HG03521 (cell line): ENCODE data around the gene ALS2.

Experiments
- ATAC-seq: cut with Tn5 transposase; IDR thresholded peaks from one replicate; pipeline ENCODE4 v1.9.1; 2021; ENCODE audit warnings: mild to moderate bottlenecking, moderate library complexity; ENCODE audit not compliant: unreplicated experiment

The ALS2 gene

DNA sequence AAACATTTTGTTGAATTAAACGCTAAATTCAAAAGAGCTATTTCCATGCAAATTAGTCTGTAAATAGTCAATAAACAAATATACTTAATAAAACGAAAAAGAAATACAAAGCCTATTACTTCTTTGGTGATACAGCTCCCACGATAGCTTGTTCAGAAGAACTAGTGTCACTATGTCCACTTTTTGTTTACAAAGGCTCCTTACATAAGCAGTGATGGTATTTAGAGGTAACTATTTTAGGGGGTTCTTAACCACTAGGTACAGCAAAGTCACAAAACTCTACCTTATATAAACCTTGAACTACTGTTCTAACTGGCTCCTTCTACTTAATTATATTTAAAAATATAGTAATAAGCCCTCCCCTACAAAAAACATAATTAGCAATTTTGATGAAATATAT is 21.9 kb downstream of the ALS2 start:
- ATAC-seq: no peak

DNA sequence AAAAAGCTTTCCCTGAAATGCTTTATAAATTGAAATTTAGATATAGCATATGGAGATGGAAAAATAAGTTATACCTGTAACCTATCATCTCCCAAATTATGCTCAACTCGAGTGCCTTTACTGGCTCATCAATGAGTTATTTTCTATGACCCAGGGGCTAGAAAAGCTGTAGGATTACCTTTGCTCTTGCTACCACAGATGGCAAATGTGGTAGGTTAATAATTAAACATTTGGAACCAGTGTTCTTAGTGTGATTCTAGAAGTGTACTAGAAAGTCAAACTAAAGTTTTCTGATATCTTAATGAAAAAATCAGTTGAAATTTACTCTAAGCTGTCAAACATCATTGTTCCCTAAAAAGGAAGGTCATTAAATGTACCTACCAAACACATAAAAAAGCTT is 22.5 kb downstream of the ALS2 start:
- no peak for ATAC-seq

DNA sequence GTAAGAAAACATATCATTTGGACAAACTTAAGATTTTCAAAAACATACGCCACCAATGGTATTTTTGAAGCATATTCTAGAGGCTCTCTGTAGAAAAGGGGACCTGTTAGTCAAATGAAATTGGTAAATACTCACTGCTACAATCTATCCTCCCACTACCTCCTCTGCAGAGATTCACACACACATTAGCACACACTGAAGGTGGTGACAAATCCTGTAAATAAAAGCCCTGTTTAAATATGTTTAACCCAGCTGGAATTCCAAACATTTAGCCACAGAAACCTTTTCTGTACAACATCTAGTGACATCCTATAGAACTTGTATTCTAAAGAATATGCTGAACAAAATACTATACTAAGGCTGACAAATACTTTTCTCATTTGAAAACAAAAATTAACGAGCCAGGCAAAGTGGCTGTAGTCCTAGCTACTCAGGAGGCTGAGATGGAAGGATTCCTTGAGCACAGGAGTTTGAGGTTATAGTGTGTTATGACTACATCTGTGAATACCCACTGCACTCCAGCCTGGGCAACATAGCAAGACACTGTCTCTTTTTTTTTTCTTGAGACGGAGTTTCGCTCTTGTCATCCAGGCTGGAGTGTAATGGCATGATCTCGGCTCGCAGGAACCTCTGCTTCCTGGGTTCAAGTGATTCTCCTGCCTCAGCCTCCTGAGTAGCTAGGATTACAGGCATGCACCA is 25.9 kb downstream of the ALS2 start:
- ATAC-seq: no peak

DNA sequence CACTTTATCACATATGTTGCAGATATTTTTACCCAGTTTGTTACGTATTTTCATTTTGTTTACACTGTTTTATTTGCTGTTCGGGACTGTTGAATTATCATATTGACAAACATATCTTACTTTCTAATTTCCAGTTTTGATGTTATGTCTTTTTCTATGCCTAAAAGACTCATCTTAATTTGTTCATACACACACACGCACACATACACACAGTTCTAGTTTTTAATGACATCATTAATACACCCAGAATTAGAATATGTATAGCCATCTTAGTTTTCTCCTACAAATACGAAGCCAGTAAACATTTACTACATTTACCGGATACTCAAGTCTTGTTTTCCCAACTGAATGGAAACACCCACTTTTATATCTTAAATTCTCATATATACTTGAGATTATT is 29.2 kb downstream of the ALS2 start:
- no peak for ATAC-seq

DNA sequence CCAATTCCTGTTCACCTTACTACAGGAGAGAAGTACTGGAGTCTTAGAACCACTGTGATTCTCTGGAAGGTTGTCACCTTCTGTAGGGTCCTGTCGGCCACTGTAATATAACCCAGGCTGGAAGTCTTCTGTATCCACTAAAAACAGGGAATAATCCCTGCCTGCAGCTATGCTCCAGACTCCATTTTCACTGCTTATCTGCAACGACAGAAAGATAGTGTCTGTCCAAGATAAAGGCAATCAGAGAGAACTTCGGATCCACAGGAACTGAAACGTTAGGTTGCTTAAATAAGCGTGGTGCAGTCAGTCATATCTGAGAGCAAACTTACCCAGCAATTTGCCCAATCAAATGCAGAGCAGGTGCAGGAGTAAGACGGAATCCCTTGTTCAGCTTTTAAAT is 34.2 kb downstream of the ALS2 start:
- no peak for ATAC-seq

DNA sequence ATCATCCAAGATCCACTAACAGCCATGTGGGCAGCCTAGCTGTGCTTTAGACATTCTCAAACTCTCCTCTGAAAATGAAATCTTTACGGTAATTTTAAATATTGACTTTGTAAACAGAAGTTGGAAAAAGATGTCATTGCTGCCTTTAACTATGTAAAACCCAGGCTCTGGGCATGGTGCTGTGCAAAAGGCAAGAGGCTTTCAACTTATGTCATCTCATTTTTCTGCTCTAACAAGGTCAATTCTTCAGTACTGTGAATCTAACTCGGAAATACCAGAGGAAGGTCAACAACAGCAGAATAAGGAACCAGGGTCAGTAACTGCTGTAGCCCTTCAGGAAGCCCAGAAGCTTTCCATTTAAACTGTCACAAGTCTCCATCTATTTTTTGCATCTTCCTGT is 45.2 kb downstream of the ALS2 start:
- ATAC-seq: no peak

DNA sequence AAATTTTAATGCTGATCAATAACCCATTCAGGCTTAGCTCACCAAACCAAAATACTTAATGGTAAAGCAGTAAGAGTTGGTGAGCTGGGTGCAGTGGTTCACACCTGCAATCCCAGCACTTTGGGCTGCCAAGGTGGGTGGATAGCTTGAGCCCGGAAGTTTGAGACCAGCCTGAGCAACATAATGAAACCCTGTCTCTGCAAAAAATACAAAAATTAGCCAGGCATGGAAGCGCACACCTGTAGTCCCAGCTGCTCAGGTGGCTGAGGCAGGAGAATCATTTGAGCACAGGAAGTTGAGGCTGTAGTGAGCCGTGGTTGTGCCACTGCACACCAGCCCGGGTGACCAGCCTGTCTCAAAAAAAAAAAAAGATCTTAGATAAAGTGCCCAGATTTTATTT is 46.6 kb downstream of the ALS2 start:
- no peak for ATAC-seq

DNA sequence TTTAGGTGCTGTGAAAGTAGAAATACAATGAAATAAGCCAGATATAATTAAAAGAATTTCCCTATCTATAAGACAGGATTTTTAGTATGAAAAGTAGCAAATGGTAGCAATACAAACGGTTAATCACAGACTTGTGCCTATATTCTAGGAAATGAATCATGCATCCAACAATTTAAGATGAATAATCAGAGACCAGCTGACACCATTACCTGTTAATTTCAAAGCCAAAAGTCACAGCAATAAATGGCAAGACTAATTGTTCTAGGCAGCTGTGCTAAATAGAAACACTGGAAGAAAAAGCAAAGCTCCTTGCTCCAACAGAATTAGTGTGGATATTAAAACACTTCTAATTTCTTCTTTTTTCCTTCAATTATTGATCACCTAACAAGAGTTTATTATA is 47.2 kb downstream of the ALS2 start:
- ATAC-seq: no peak

DNA sequence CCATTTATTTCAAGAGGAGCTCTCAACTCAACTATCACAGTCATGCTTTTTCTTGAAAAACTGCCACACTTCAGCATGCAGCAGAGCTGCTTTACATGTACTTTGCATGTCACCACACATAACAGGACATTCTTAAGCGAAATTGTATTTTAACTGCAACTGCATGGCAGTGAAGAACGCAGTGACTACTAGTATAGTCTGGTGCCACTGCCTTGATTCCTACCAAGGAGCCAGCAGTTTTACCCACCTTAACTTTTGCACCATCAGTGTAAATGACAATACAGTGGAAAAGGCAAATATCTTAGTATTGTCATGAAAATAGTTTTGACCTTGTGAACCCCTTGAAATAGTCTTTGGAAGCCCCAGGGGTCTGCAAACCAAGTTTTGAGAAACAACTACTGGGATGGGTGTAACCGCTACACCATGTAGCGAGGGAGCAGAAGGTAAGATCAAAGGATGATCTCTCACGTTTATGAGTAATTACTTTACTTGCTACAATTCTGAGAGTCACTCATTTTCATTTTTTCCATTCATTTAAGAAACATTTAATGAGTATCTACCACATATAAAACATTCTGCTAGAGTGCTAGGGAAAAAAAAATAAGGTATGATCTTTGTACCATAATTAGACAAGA is 50.0 kb downstream of the ALS2 start:
- no peak for ATAC-seq

DNA sequence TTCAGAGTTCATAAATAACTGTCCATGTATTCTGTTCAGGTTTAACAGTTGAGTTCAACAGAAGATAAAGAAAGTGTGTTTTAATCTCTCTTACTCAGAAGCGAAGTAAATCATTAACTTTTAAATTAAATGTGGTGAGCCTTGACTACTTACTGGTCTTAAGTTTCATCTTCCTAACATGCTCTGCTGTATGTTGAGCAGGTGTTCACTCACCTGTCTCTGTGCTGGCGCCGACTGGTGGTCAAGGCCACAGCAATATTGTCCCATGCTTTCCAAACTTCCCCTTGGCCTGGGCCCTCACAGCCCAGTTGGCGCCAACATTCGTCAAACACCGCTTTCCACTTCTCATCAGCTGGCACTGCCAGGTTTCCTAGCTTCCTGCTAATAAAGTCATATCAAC is 65.3 kb downstream of the ALS2 start:
- no peak for ATAC-seq

DNA sequence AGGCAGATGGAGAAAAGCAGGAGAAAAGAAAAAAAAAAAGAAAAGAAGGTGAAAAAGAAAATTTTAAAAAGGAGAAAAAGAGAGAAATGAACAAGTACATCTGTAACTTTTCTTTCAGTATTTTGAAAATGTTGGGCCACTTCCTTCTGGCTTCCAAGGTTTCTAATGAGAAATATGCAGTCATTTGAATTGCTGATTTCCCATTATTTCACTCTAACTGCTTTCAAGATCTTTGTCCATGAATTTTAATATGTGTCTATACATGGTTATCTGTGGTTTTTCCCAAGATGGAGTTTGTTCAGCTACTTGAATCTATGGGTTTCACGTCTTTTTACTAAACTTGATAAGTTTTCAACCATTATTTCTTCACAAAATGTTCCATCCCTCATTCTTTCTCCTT is 68.0 kb downstream of the ALS2 start:
- ATAC-seq: no peak

DNA sequence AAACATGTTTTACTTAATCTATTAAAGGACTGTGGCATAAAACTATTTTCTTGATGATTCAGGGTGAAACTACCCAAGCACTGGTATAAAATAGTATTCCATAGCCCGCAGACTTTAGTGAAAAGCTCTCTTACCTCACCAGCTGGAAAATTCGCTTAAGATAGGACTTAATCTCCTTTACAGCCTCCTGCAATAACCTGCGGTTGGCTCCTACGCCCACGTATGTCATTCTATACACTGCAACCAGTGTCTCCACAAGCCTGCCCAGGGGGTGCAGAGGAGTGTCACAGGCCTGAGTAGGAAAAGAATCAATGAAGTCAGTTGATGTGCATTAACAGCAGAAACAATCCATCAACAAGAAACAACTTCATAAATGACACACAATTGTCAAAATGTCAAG is 71.0 kb downstream of the ALS2 start:
- ATAC-seq: no peak

DNA sequence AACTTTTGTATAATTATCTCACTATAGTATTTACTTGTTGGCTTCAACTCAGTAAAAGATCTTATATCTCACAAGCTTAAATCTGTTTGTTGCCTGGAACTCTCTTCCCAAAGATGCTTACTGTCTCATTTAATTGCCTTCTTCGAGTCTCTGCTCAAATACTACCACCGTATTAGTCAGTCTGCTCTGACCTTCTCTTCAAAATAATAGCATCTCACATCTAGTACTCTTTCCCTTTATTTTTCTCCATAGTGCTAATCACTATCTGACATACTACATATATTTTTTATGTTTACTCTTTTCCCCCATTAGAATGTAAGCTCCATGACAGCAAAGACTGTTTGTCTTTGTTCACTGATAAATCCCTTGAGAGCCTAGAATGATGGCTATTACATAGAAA is 71.7 kb downstream of the ALS2 start:
- ATAC-seq: no peak

DNA sequence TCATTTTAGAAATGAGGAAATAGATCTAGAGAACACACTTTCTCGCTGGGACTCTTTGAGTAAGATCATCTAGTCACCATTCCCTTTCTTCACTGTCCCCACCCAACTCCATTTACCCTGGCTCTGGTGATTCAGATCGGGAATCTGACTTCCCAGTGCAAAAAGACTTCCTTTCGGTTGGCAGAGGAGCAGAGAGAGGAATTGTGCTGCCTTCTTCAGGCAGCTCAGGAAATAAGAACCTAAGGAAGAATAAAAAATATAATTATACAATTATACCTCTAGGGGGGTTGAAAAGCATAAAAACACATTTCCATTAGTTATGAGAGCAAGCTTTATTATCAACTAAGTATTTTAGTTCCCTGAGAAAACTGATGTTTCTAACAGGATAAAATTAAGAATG is 73.0 kb downstream of the ALS2 start:
- no peak for ATAC-seq

DNA sequence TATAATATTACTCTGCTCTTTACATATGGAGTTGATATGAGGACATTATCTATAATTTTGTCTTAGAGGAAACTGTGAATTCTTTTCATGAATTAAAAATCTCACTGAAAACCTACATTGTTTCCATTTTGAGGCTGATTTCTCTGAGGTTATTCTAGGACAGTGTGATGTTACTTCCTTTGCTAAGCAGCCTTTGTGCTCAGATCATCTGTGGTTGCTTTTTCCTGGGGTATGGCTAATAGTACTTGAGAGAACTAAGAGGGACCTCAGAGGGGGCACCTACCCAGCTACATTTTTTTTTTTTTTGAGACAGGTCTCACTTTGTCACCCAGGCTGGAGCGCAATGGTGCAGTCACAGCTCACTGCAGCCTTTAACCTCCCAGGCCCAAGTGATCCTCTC is 73.6 kb downstream of the ALS2 start:
- ATAC-seq: no peak

DNA sequence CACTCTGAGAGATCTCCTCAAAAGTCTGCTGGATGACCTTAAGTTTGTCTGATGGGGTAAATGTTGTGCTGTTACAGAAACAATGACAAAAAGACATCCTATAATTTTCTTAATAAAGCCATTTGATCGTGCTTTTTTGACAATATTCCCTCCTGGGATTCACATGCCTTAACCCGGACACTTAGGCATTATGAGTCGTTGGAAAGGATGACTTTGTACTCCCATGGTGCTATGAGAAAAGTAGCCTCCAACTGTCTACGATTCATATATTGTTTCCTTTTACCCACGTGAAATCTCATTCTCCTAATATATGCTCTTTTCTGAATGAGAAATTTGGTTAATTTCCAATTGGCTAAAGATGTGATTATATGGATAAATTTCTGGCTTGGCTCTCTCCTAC is 76.2 kb downstream of the ALS2 start:
- ATAC-seq: no peak

DNA sequence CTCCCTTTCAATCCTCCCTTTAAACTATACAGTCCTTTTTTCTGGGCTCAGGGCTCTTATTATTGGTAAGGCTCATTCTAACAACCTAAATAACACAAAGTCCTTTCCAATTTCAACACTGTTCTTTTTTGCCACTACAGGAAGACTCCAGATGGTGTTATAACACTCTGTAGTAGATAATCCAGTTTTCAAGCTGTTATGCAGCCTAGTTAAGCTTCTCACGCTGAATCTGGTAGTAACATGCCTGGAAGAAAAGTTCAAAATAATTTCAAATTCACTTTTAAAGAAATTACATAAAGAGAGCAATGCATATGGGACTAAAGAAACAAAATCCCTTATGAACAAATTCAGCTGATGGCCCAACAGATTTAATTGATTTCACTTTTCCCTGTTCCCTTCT is 79.1 kb downstream of the ALS2 start:
- no peak for ATAC-seq

DNA sequence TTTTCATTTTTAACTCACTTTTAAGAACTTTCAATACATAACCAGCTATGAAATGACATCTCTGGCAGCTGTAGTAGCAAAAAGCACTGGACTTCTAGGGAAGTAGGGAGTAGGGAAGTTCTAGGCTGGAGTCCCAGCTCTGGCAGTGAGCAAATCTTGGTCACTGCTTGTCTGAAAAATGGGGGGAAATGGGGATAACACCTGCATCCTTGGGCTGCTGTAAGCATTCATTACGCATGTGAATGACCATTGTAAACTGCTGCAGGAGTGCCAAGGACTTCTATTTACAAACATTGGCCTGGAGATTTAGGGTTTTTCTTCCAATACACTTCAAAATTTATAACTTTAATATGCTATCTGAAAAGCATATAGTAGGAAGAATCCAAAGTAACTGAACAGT is 81.3 kb downstream of the ALS2 start:
- ATAC-seq: no peak

DNA sequence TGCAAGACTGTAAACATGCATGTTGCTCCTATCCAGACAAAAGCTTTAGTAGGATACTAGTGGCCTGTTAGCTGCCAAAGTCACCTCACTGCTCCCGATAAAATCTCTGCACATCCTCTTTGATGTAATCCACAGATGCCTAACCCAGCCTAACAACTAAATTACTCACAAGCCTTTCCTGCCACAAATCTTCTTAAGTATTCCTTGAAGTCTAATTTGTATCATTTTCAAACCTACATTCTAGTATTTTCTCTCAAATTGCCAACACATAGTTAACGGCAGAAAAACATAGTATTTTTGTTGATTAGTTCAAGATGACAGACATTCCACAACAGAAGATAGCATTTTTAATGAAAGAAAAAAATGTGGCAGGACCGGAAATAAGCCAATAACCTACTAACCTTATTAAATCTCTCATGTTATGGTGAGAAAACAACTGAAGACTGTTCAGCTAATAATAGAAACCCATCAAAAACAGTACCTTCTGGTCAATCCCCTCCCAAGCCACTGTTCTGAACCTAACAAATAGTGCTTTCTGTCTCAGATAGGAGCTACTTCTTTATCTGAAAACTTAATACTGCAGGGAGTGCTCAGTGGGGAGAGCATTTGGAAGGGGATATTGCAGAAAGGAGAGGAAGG is 82.0 kb downstream of the ALS2 start, which contains the start of gene MPP4:
Gene MPP4, minus strand, starts transcription at position 57 of the 639 bp plus-strand sequence. CDS start 4,690 bp downstream, outside the sequence.
- ATAC-seq: no peak

DNA sequence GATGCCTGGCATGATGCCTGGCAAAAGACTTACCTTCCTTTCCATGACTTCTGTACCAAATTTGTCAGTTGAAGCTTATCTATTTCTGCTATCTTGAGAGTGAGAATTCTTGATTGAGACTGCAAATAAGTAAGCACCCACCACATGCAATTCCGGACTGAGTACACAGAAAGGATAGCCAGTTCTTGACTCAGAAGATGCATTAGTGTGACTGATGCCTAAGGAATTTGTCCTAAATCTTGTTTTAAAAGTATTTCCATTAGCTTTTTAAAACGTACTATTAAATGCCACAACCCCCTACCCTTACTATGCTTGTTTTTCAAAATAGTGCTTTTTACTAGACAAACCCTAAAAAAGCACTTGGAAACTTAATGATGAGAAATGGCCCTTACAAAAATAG is 82.8 kb downstream of the ALS2 start:
- no peak for ATAC-seq

DNA sequence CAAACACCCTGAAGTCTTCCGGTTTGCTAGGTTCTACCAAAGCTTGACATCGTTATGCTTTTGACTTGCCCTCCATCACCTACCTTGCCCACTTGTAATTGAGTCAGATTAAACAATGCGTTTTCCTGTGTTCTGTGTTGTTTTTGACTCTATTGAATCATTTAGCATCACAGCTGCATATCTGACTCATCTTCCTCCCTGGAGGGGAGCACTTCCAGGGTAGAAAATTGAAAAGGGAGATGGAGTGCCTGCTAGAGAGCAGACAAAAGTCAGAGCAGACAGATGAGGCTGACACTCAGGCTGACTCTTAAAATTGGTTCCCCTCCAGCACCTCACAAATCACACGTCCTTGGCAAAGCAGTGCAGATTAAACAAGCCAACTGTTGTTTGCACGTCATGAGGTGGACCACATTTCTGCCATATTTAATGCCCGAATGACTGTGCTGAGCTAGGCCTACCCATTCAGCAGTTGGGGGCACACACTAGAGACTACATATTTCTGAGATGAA is 84.5 kb downstream of the ALS2 start:
- no peak for ATAC-seq

DNA sequence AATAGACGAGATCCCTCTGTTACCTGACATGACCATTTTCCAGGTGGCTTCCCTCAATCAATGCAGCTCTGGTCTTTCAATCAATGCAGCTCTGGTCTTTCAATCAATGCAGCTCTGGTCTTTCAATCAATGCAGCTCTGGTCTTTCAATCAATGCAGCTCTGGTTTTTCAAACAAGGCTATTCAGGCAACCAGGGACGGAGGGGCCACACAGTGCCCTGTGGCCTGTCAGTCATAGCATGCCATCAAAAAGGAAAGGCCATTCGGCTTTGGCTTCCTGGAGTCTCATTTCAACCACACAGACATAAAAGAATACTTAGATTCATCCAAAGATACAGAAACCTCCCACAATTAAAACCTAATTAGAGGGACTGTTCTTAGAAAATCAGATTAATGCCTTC is 95.6 kb downstream of the ALS2 start:
- no peak for ATAC-seq
